Astrocyte (in vitro differentiated cells and primary cell): Measurements from ENCODE around the gene NBR1. TPM values are rescaled to one million over a fixed set of nuclear protein-coding genes. Genes with fewer than 3 reads are reported as not detected.

Experiments
- DNase-seq: peaks from one replicate; pipeline ENCODE4 v3.0.0-alpha.2; 2010; ENCODE audit warnings: low read depth
- FAIRE-seq: peaks from 2 replicates; lab custom pipeline; 2011; peaks lifted over from hg19 to GRCh38; lab: Jason Lieb, UNC
- H2AFZ ChIP-seq: 2 replicates; pipeline ENCODE4 v1.6.0; 2012; ENCODE audit warnings: low read depth, low read length, inconsistent platforms
- H3K27ac ChIP-seq: 2 replicates; pipeline ENCODE4 v1.5.1; 2011; ENCODE audit warnings: low read depth, low read length, inconsistent platforms
- H3K27me3 ChIP-seq: 2 replicates; pipeline ENCODE4 v1.6.0; 2011; ENCODE audit warnings: low read length, inconsistent platforms; ENCODE audit not compliant: insufficient read depth
- H3K36me3 ChIP-seq: 2 replicates; pipeline ENCODE4 v1.5.1; 2011; ENCODE audit warnings: low read length, inconsistent platforms; ENCODE audit not compliant: insufficient read depth
- H3K4me1 ChIP-seq: 2 replicates; pipeline ENCODE4 v1.5.1; 2011; ENCODE audit warnings: low read length, inconsistent platforms; ENCODE audit not compliant: insufficient read depth
- H3K4me2 ChIP-seq: 2 replicates; pipeline ENCODE4 v1.6.0; 2012; ENCODE audit warnings: low read length, inconsistent platforms
- H3K4me3 ChIP-seq: 2 replicates; pipeline ENCODE4 v1.5.1; 2011; ENCODE audit warnings: low read depth, mild to moderate bottlenecking, low read length, inconsistent platforms; ENCODE audit not compliant: insufficient read depth
- H3K79me2 ChIP-seq: 2 replicates; pipeline ENCODE4 v1.6.0; 2012; ENCODE audit warnings: mild to moderate bottlenecking, low read length, inconsistent platforms; ENCODE audit not compliant: insufficient read depth
- H3K9ac ChIP-seq: 2 replicates; pipeline ENCODE4 v1.6.0; 2012; ENCODE audit warnings: mild to moderate bottlenecking, low read length, inconsistent platforms
- H3K9me3 ChIP-seq: 2 replicates; pipeline ENCODE4 v1.5.1; 2012; ENCODE audit warnings: low read depth, mild to moderate bottlenecking, low read length, inconsistent platforms; ENCODE audit not compliant: insufficient read depth
- H4K20me1 ChIP-seq: 2 replicates; pipeline ENCODE4 v1.6.0; 2012; ENCODE audit warnings: low read length, inconsistent platforms; ENCODE audit not compliant: insufficient read depth
- H3K27ac Mint-ChIP-seq: one replicate; pipeline ENCODE4 v1.8.0; 2021; ENCODE audit warnings: mild to moderate bottlenecking, mixed read lengths; ENCODE audit not compliant: unreplicated experiment
- H3K27me3 Mint-ChIP-seq: one replicate; pipeline ENCODE4 v1.8.0; 2021; ENCODE audit warnings: low read depth, mixed read lengths; ENCODE audit not compliant: unreplicated experiment
- H3K36me3 Mint-ChIP-seq: one replicate; pipeline ENCODE4 v1.8.0; 2021; ENCODE audit warnings: low read depth, mixed read lengths; ENCODE audit not compliant: unreplicated experiment
- H3K4me1 Mint-ChIP-seq: one replicate; pipeline ENCODE4 v1.8.0; 2021; ENCODE audit warnings: low read depth, mixed read lengths; ENCODE audit not compliant: unreplicated experiment
- H3K4me3 Mint-ChIP-seq: one replicate; pipeline ENCODE4 v1.8.0; 2021; ENCODE audit warnings: mild to moderate bottlenecking, moderate library complexity, mixed read lengths; ENCODE audit not compliant: unreplicated experiment
- H3K9me3 Mint-ChIP-seq: one replicate; pipeline ENCODE4 v1.8.0; 2021; ENCODE audit warnings: mild to moderate bottlenecking, mixed read lengths; ENCODE audit not compliant: unreplicated experiment
- EZH2 ChIP-seq: IDR thresholded peaks from 2 replicates; pipeline ENCODE4 v1.6.1; 2012; ENCODE audit warnings: mild to moderate bottlenecking, low read length, inconsistent platforms; ENCODE audit not compliant: insufficient read depth
- total RNA-seq: library from RNA; stranded (reverse); gene quantifications from 2 replicates; pipeline ENCODE4 v1.2.1, GENCODE V29; 2021
- TF ChIP-seq, protein P1 (sequence below): IDR thresholded peaks from 2 replicates; pipeline ENCODE4 v1.5.1; 2011; ENCODE audit warnings: low read depth, mild to moderate bottlenecking, inconsistent platforms, low read length, moderate library complexity; ENCODE audit not compliant: insufficient read depth

Gene NBR1
- total RNA-seq, 1 donor from 2014 or later: 46.8 TPM

GRCh38 chr17:43216369-43216761 is 45.4 kb downstream of the NBR1 start:
- Histone ChIP-seq H3K27me3 (no peaks in the 10 kb centered on the region), H3K4me2 (no peak overlapping the region), H4K20me1 (peaks cover 15% of the 10 kb centered on the region), H3K4me1 (peaks cover 5% of the 10 kb centered on the region), H3K79me2 (peaks cover 16% of the 10 kb centered on the region), H3K36me3 (peaks cover 27% of the 10 kb centered on the region), H3K9ac (no peak overlapping the region), H3K4me3 (no peak overlapping the region), H3K9me3 (no peaks in the 10 kb centered on the region), H2AFZ (no peak overlapping the region), H3K27ac (no peak overlapping the region)
- H3K27ac Mint-ChIP-seq: no peak overlapping the region
- no peaks in the 10 kb centered on the region for H3K27me3 Mint-ChIP-seq
- H3K9me3 Mint-ChIP-seq: no peaks in the 10 kb centered on the region
- peaks cover 6% of the 10 kb centered on the region for H3K4me1 Mint-ChIP-seq
- FAIRE-seq: no peak
- H3K4me3 Mint-ChIP-seq: no peak overlapping the region
- H3K36me3 Mint-ChIP-seq: peaks cover 30% of the 10 kb centered on the region
- no peak for DNase-seq
- TF ChIP-seq, protein P1, sequence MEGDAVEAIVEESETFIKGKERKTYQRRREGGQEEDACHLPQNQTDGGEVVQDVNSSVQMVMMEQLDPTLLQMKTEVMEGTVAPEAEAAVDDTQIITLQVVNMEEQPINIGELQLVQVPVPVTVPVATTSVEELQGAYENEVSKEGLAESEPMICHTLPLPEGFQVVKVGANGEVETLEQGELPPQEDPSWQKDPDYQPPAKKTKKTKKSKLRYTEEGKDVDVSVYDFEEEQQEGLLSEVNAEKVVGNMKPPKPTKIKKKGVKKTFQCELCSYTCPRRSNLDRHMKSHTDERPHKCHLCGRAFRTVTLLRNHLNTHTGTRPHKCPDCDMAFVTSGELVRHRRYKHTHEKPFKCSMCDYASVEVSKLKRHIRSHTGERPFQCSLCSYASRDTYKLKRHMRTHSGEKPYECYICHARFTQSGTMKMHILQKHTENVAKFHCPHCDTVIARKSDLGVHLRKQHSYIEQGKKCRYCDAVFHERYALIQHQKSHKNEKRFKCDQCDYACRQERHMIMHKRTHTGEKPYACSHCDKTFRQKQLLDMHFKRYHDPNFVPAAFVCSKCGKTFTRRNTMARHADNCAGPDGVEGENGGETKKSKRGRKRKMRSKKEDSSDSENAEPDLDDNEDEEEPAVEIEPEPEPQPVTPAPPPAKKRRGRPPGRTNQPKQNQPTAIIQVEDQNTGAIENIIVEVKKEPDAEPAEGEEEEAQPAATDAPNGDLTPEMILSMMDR: no peak
- TF ChIP-seq EZH2: no peak

DNA sequence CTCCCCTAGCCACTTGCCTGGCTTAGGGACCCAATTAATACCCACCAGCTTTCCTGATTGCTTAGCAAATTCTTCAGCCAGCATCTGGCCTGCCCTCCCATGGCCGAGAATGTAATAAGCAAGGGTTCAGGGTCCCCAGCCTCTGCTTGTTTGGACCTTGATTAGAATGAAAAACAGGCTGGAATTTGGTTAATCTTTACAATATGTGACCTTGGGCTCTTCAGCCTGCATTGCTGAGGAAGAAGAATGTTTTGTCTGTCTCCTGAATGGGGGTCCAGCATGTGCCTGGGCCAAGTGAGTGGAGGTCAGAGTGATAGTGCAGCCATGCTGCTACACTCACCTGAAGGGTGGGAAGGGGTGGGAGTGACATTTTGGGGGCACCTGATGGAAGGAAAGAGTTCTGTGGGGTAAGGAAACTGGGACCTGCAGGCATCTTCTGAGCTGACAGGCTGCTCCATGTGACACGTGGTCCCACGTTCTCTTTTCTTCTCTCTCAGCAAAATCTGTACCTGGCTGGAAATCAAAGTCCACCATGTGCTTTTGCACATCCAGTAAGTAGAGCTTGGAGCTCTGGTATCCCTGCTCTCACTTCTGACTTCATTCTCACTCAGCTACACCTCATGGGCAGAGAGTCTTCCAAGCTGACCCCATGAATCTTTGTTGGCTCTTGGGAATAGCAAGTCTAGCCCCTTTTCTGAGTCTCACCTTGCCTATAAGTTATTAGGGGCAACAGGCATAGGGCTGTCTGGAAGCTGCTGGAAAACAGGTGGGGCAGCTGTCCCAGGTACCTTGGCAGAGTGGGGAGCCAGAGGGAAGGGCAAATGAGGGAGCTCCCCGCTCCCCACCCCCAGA is 46.0 kb downstream of the NBR1 start:
- Histone ChIP-seq H3K36me3 (peaks cover 27% of the 10 kb centered on the region), H3K9me3 (no peaks in the 10 kb centered on the region), H3K4me3 (no peak overlapping the region), H4K20me1 (peaks cover 15% of the 10 kb centered on the region), H3K4me2 (no peak overlapping the region), H3K27me3 (no peaks in the 10 kb centered on the region), H3K4me1 (peaks cover 5% of the 10 kb centered on the region), H3K79me2 (peaks cover 16% of the 10 kb centered on the region), H2AFZ (no peak overlapping the region), H3K27ac (no peak overlapping the region), H3K9ac (no peak overlapping the region)
- Mint-ChIP-seq H3K36me3 (peaks cover 30% of the 10 kb centered on the region), H3K9me3 (no peaks in the 10 kb centered on the region), H3K27ac (no peak overlapping the region), H3K4me3 (no peak overlapping the region), H3K4me1 (peaks cover 6% of the 10 kb centered on the region), H3K27me3 (no peaks in the 10 kb centered on the region)
- FAIRE-seq (no peak), DNase-seq (no peak)
- TF ChIP-seq, protein P1: no peak
- TF ChIP-seq EZH2: no peak

GRCh38 chr17:43217614-43218087 is 46.6 kb downstream of the NBR1 start:
- TF ChIP-seq, protein P1: no peak
- no peak for TF ChIP-seq EZH2
- H3K4me1 ChIP-seq: peaks cover 4% of the 10 kb centered on the region
- H3K9me3 ChIP-seq: no peaks in the 10 kb centered on the region
- Mint-ChIP-seq H3K36me3 (peaks cover 30% of the 10 kb centered on the region), H3K27ac (no peak overlapping the region), H3K27me3 (no peaks in the 10 kb centered on the region), H3K9me3 (no peaks in the 10 kb centered on the region), H3K4me3 (no peak overlapping the region), H3K4me1 (peaks cover 4% of the 10 kb centered on the region)
- no peaks in the 10 kb centered on the region for H3K27me3 ChIP-seq
- peaks cover 15% of the 10 kb centered on the region for H4K20me1 ChIP-seq
- FAIRE-seq: no peak
- no peak overlapping the region for H3K4me2 ChIP-seq
- peaks cover 27% of the 10 kb centered on the region for H3K36me3 ChIP-seq
- H3K4me3 ChIP-seq: no peak overlapping the region
- DNase-seq: no peak
- H3K9ac ChIP-seq: no peak overlapping the region
- no peak overlapping the region for H3K27ac ChIP-seq
- H2AFZ ChIP-seq: no peak overlapping the region
- peaks cover 10% of the 10 kb centered on the region for H3K79me2 ChIP-seq
